ENCODE data around the gene CASP6.
"Not testable (repeated sequence)": the region's sequence is repeated elsewhere in the genome, so short reads cannot be mapped to it uniquely, and the experiment has no call there.

CASP6 gene

GRCh38 chr4:109718759-109719158 is 15.5 kb upstream of the CASP6 start:
- DNase-seq = no peak

- DNase-seq = no peak
Observed at GRCh38 chr4:109713500-109713899, 10.3 kb upstream of the CASP6 start.

DNA sequence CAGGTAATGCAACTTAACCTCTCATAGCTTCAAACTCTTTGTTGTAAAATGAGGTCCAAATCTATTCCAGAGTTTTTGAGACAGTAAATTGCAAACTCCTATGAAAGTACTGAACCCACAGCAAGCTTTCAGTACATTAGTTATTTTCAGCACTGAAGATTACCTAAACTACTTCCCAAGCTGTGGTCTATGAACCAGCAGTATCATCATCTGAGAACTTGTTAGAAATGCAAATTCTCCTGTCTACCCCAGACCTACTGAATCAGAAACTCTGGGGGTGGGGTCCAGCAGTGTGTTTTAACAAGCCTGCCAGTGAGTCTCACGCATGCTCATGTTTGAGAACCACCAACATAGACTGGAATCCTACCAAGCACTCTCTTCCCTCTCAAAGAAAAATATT is 5.7 kb upstream of the CASP6 start:
- no peak for DNase-seq

DNA sequence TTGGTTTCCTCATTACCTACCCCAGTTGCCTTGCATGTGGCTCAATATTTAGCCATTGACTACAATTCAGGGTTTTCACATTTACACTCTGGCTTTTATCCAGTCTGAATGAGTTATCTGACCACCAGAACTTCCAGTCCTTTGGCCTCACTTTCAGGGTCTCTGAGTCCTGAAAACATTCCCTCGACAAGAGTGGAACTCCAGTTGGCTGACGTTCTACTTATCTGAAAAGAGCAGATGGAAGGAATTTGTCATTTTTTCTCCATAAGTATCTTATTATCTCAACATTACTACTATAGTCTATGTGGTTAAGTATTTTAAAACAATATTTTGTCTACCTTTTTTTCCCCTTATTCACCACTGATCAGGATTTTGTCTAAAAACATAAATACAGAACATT is 5.2 kb upstream of the CASP6 start:
- DNase-seq = no peak

DNA sequence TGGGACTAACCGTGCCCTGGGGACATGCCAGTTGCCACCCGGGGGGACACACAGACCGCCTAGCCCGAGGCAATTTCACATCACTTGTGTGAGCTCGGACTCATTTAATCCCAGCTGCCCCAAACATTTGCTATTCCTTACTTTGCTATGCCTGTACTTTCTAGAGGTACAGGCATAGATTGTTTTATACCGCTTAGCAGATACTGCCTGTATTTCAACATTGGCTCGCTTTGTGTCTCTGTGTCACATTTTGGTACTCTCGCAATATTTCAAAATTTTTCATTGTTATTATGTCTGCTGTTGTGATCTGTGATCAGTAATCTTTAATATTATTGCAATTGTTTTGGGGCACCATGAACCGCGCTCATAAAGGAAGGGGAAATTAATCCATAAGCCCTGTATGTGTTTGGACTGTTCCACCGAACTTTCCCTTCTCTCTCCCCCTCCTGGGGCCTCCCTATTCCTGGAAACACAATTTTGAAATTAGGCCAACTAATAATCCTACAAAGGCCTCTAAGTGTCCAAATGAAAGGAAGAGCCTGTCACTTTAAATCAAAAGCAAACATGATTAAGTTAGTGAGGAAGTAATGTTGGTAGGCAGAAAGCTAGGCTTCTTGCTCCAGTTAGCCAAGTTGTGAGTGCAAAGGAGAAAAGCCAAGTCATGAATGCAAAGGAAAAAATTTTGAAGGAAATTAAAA is 568 bp upstream of the CASP6 start:
- DNase-seq = no peak

GRCh38 chr4:109701566-109702410 is 1.5 kb downstream of the CASP6 start:
- DNase-seq = no peak

DNA sequence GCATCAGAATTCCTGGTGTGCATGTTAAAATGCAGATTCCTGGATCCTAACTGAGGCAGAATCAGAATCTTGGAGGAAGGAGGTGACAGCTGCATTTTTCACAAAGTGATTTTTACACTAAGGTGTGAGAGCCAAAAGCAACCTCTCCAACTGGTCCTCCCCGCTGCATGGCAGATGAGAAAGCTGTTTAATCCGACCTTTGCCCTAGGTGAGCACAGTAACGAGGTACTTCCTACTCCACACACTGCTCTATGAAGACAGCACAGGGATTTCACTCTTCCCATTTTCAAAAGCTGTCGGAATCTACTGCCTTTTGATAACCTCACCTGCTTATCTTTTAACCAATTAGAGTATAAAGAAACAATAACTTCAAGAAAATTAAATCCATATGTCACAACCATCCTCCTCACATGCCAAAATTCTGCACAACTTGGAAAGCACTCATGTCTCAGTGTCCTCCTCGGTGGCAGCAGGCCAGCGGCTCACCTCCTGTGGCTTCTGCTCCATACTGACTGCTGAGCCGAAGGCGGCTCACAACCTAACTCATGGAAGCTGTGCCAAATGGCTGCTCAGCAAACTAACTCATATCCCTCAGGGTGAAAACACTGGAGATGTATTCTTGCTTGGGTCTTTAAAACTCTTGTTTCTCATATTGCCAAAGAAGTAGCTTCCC is 3.6 kb downstream of the CASP6 start:
- DNase-seq = no peak

DNA sequence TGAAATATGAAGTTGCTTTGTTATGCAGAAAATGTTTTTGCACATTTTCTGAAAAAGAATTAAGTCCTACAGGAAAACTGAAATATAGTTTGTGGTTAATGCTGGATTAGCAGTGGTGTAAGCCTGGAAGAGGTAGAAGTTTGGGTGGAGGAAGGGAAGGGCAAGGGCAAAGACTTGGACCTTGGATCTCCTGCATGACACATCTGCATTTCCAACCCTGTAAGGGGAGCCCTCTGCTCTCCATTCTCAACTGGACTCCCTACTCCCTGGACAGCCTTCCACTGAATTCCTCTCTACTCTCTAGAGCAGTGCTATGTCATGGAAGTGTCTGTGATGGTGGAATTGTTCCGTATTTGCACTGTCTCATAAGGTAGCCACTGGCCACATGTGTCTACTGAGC is 4.6 kb downstream of the CASP6 start:
- DNase-seq = no peak

DNA sequence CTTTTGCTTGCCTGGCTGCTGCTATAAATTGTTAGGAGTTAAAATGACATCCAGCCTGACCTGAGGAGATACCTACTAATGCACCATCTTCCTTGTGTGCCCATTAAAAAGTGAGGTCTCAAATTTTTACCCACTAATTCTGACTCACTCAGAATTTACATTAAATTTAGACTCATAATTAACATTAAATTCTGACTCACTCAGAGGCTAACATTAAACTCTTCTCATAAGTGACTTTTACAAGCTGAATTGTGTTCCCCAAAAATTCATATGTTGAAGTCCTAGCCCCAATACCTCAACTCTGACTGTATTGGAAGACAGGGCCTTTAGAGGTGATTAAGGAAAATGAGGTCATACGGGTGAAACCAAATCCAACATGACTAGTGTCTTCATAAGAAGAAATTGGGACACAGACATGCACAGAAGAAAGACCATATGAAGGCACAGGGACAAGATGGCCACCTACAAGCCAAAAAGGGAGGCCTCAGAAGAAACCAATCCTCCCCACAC is 11.8 kb downstream of the CASP6 start:
- DNase-seq = no peak

DNA sequence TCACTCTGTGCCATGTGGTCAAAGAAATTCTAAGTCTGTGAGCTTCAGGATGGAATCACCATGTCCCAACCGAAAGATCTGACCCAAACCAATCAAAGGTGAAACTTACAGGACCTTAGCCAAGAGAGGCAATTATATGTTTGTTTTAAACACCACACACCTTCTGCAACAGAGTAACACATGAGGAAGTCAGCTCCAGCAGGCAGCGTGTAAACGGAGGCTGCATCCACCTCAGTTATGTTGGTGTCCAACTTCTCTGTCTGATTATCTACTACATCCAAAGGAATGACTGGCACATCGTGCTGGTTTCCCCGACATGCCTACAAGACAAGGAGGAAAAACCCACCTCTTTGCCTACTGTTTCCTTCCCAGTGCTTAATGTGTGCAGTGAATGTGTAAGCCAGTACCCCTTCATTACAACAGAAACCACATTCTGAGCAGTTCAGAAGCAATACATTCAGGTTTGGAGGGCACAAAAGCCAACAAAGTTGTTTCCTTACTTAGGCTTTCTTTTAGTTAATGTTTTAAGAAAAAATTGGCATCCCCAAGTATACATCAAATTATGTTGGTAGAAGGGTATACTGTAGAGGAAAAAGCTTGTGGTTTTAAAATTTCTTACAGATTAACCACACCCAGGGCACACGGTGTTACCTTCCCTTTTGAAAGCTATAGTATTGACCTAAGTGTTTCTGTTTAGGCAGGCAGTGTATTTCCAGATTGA is 12.4 kb downstream of the CASP6 start:
- DNase-seq = no peak

DNA sequence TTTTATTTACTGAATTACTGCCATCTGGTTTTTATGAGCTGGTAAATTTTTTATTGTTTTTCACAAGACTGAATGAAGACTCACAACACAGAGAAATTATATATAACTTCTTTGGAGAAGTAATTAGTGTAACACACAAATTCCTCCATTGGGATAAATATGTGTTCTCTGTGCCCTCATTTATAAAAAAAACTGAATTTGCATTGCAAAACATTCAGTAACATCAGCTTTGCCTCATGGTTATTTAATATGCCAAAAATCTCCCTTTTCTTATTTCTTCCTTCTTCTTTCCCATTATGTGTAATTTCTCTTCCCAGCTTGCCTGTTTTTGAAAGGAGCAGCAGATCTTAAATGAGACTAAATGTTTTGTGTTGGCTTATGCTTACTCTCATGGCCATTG is 18.5 kb downstream of the CASP6 start:
- no peak for DNase-seq

- DNase-seq = no peak
Observed at GRCh38 chr4:109683621-109684253, 19.5 kb downstream of the CASP6 start.

- no peak for DNase-seq
Observed at GRCh38 chr4:109682875-109683274, 20.4 kb downstream of the CASP6 start.

GRCh38 chr4:109678925-109679324 is 24.3 kb downstream of the CASP6 start:
- not testable (repeated sequence) for DNase-seq

DNA sequence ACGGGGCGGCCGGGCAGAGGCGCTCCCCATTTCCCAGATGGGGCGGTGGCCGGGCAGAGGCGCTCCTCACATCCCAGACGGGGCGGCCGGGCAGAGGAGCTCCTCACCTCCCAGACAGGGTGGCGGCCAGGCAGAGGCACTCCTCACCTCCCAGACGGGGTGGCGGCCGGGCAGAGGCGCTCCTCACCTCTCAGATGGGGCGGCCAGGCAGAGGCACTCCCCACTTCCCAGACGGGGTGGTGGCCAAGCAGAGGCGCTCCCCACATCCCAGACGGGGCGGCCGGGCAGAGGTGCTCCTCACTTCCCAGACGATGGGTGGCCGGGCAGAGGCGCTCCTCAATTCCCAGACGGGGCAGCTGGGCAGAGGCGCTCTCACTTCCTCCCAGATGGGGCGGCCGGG is 24.8 kb downstream of the CASP6 start:
- DNase-seq = not testable (repeated sequence)

DNA sequence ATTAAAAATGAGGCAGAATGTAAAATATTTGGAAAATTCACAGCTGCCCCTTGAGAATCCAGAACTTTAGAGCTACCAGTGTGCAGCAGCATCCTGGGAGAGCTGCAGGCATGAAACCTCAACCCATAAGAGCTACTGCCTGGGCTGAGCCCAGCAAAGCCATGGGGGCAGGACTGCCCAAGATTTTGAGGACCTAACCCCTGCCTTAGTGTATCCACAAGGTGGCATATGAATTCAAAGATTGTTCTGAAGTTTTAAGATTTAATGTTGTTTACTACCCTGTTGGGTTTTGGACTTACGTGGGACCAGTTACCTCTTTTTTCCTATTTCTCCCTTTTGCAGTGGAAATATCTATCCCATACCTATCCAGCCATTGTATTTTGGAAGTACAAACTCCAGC is 26.4 kb downstream of the CASP6 start:
- DNase-seq = no peak

DNA sequence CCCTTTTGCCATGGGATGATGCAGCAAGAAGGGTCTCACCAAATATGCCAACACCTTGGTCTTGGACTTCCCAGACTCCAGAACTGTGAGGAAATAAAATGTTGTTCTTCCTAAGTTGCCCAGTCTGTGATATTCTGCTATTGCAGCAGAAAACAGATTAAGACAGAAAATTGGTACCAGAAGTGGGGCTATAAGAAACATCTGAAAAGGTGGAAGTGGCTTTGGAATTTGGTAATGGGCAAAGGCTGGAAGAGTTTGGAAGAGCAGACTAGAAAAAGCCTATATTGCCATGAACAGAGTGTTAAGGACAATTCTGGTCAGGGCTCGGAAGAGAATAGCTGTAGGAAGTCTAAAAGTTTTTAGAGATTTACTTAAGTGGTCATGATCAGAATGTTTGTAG is 27.4 kb downstream of the CASP6 start:
- no peak for DNase-seq

DNA sequence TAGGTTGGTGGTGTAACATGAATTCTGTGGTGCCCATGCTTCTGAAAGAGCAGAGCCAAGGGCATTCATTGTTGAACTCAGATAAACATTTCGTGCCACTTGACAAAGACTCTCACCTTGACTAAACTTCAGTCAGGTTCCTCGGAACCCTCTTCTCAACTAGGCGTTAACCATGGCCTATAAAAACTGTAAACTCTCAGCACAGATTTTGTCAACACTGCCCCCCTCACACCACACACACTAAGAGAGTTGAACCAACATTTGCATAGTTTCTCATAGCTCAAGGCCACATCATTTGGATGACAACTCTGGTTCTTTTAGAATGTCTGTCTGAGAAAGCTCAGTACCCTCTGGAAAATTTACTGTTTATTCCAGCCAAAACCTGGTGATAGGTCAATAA is 28.1 kb downstream of the CASP6 start:
- no peak for DNase-seq

DNA sequence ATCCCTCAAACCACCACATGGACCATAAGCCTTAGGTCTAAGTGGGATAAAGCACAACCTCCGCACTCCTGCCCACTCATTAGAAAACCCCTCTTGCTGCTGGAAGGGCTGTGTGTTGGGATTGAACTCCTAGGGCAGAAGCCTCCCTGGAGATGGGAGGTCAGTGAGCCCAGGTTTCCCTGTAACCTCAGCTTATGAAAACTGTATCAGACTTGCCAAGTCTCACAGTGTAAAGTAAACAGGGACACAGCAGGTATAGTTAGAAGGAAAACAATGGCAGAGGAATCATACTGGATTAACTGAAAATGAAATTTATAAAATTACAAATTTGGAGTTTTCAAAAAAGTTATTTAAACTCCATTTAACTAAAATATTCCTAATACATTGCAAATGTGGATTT is 29.9 kb downstream of the CASP6 start:
- no peak for DNase-seq

- no peak for DNase-seq
Observed at GRCh38 chr4:109672169-109672930, 30.9 kb downstream of the CASP6 start.

- DNase-seq = no peak
Observed at GRCh38 chr4:109671350-109671749, 31.9 kb downstream of the CASP6 start.

Data from NCI-H2029 (cell line).